Measurements from ENCODE around the gene SLC35E3.
A peak's percentile ranks its signal among the peaks of the same experiment; 100 is the strongest.
"Not testable (repeated sequence)": the region's sequence is repeated elsewhere in the genome, so short reads cannot be mapped to it uniquely, and the experiment has no call there.

SLC35E3 gene

DNA sequence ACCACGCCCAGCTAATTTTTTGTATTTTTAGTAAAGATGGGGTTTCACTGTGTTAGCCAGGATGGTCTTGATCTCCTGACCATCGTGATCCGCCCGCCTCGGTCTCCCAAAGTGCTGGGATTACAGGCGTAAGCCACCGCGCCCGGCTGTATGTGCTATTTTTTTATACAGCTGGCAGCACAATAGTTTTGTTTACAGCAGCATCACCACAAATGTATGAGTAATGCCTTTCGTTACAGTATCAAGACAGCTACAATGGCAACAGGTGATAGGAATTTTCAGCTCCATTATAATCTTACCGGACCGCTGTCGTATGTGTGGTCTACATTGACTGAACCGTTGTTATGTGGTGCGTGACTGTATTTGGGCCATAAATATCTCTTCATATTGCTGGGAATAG, 50.4 kb downstream of the SLC35E3 start:
- no peak for DNase-seq

DNA sequence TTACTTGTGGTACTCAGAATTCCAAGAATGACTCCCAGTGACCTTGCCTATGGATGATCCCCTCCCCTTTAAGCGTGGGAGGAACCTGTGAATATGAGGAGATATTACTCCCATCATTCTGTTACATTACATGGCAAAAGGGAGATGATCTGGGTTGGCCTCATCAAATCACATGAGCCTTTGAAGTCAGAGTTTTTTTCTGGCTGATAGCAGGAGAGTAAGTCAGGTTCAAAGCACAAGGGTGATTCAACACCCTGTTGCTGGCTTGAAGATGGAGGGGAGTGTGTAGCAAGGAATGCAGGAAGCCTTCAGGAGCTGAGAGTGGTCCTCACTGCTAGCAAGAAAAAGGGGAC, 52.9 kb downstream of the SLC35E3 start:
- no peak for DNase-seq

DNA sequence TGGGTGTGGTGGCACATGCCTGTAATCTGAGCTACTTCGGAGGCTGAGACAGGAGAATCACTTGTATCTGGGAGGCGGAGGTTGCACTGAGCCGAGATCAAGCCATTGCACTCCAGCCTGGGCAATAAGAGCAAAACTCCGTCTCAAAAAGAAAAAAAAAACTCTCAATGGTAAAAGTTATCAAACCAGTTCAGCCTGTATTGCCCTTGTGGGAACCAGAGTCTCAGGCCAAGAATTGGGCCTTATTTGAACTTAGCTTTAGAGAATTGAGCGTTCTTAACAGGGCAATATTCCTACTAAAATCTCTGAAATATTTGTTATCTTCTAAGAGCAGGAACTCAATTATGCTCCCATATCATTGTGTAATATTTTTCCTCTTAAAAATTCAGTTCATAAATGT, 54.3 kb downstream of the SLC35E3 start:
- no peak for DNase-seq

DNA sequence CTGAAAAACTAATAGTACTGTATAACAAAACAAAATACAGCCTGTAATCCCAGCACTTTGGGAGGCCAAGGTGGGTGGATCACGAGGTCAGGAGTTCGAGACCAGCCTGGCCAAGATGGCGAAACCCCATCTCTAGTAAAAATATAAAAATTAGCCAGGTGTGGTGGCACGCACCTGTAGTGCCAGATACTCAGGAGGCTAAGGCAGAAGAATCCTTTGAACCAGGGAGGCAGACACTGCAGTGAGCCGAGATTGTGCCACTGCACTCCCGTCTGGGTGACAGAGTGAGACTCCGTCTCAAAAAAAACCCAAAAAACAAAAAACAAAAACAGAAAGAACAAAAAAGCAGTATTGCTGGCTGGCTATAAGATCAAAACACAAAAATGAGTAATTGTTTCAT, 55.1 kb downstream of the SLC35E3 start:
- DNase-seq = not testable (repeated sequence)

DNA sequence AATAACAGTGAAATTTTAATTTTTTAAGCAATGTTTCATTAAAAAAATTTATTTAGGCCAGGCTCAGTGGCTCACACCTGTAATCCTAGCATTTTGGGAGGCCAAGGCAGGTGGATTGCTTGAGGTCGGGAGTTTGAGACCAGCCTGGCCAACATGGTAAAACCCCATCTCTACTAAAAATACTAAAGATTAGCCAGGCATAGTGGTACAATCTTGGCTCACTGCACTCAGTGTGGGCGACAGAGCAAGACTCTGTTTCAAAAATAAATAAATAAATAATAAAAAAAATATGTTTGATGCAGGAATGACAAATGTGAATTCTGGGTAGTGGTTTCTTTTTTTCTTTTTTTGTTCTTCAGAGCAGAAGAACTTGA, 56.4 kb downstream of the SLC35E3 start:
- DNase-seq = not testable (repeated sequence)

DNA sequence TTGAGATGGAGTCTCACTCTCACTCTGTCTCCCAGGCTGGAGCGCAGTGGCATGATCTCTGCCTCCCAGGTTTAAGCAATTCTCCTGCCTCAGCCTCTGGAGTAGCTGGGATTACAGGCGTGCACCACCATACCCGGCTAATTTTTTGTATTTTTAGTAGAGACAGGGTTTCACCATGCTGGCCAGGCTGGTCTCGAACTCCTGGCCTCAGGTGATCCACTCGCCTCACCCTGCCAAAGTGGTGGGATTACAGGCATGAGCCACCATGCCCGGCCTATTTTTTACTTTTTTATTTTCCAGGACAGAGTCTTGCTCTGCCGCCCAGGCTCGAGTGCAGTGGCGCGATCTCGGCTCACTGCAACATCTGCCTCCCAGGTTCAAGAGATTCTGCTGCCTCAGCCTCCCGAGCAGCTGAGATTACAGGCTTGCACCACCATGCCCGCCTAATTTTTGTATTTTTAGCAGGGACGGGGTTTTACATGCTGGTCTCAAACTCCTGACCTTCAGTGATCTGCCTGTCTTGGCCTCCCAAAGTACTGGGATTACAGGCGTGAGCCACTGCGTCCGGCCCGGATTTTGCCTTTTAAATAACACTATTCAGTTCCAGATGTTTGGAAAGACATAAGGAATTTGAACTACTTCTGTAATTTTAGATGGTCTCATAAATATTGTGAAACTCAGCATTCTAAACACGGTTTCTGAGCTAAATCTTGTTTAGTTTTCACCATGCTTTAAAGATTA, 57.1 kb downstream of the SLC35E3 start:
- DNase-seq = not testable (repeated sequence)

DNA sequence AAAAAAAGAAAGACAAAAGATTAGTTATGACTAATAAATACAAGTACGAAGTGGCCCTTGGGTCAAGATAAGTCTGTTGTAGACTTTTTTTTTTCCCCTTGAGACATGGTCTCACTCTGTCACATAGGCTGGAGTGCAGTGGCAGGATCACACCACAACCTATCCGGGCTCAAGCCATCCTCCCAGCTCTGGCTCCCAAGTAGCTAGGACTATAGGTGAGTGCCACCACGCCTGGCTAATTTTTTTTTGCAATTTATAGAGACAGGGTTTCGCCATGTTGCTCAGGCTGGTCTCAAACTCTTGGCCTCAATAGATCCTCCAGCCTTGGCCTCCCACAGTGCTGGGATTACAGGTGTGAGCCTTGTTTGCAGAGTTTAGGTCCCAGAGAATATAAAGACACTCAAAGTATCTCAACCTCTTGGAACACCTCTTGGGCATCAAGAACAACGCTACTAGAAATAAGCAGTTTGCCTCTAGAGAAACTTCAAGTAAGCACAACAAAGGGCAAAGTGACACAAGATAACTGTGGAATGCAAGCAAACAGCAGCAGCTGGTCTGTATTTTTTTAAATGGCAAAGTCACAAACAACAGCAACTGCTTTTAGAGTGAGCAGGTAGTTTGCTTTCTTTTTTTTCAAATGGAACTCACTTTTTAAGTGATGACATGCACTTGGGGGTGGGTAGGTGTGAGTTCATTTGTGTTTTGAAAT, 58.1 kb downstream of the SLC35E3 start:
- no peak for DNase-seq

DNA sequence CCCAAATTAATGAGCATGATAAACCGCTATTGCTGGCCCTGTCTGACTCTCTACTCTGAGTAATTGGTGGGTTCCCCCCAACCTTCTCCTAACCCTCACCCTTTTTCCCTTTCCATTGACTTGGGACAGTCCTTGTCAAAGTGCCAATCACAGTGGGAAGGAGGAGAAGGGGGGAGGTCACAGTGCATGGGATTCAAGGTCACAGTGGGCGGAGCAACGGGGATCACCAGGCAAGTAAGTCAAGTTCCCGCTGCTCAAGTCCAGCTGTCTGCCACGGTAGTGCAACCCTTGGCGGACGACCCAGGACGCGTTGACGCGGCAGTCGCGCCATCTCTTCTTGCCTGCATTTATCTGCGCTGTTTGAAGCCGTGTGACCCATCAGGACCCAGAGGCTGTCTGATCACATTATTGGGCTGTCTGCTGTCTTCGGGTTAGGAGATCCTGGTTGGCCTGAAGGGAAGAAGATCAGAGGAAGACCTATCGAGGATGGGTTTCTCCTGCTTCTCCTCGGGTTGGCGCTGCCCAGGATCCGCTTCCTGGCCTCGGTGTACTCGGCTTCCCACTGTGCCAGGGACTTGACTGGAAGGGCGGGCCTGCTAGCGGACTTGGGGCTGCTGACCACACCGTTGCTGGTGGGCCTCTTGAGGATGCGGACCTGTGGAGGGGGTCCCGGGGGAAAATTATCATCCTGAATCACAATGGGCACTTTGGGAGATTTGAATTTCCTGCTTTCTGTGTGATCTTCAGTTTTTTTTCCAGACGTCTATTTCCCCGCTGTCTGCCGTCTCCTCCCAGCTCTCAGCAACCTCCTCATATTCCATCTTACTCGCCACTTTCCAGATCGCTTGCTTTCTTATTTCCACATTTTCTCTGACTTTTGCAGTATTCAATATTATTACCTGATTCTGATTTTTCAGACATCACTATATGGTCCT, 58.9 kb downstream of the SLC35E3 start:
- no peak for DNase-seq

DNA sequence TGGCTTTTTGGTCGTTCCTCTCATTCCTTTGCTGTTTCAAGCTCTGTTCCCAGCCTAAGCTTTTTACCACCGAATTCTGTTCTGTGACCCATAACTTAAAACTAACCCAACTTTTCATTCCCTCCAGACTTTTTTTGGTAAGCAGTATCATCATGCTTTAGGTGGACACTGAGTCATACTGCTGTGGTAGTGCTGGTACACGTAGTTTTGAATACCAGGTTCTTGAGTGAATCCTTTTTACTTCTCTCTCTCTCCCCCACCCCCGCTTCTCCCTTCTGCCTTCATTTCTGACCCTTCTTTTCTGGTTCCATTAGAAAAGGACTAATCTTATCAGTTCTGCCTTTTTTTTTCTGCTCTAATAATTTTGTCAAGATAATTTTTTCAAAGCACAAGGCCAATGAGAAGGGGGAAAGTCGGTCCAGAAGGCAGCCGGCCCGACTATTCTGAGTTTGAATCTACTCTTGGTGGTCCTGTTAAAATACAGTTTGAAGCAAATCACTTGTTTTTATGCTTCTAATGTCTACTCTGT, 59.7 kb downstream of the SLC35E3 start:
- no peak for DNase-seq

DNA sequence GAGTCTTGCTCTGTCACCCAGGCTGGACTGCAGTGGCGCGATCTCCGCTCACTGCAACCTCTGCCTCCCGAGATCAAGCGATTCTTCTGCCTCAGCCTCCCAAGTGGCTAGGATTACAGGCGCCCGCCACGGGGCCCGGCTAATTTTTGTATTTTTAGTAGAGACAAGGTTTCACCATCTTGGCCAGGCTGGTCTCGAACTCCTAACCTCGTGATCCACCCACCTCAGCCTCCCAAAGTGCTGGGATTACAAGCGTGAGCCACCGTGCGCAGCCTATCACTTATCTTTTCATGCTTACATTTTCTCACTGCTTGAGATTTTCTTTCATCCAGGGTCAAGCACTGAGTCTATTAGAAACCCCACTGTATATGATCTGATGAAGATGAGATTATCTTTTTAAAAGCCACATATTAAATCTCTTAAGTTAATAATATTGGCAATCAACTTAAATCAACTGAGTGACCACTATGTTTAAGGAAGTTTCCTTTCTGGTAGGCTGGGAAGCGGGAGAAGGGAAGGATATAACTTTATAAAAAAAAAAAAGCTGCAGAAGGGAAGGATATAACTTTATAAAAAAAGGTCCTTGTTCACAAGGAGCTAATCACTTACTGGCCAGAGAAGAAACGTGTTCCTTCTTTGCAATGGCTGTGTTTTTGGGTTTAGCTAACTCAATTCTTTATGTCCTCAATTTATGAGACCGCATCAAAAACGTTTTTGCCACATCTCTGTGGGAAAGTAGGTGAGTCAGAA, 60.7 kb downstream of the SLC35E3 start:
- DNase-seq = no peak

DNA sequence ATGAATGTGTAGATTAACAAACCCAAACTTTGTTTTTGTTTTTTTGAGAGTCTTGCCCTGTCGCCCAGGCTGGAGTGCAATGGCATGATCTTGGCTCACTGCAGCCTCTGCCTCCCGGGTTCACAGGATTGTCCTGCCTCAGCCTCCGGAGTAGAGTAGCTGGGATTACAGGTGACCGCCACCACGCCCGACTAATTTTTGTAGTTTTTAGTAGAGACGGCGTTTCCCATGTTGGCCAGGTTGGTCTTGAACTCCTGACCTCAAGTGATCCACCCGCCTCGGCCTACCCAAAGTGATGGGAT, 61.2 kb downstream of the SLC35E3 start:
- not testable (repeated sequence) for DNase-seq

DNA sequence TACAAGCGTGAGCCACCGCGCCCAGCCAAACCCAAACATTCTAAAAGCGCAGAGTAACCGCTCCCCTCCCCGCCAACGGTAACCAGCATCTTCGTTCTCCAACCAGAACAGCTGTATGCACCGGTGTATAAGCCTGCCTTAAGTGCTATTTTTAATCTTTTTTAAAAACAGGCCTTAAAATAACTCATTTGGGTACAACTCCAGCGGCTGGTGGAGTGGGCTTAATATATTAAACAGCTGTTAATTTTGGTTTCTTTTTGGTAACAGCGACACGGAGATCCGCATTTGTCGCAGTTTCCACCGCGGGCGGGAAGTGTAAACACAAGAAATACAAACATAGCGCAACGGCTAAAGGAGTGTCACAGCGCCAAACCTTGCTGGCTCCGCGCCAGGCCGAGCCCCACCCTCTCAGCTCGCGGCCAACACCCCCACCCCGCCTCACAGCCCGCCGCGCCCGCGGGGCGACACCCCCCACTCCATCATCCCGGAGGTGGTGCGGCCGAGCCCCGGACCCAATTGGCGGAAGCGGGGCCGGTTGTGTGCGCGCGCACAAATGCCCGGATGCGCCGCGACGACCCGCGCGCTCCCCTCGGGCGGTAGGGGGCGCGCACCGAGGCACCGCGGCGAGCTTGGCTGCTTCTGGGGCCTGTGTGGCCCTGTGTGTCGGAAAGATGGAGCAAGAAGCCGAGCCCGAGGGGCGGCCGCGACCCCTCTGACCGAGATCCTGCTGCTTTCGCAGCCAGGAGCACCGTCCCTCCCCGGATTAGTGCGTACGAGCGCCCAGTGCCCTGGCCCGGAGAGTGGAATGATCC, 61.8 kb downstream of the SLC35E3 start, which contains the start of gene MDM2:
Gene MDM2 (plus strand): TSS at position 602 of the 812 bp plus-strand sequence. CDS start 301 bp downstream, outside the sequence.
- DNase-seq = peak; percentile 95

DNA sequence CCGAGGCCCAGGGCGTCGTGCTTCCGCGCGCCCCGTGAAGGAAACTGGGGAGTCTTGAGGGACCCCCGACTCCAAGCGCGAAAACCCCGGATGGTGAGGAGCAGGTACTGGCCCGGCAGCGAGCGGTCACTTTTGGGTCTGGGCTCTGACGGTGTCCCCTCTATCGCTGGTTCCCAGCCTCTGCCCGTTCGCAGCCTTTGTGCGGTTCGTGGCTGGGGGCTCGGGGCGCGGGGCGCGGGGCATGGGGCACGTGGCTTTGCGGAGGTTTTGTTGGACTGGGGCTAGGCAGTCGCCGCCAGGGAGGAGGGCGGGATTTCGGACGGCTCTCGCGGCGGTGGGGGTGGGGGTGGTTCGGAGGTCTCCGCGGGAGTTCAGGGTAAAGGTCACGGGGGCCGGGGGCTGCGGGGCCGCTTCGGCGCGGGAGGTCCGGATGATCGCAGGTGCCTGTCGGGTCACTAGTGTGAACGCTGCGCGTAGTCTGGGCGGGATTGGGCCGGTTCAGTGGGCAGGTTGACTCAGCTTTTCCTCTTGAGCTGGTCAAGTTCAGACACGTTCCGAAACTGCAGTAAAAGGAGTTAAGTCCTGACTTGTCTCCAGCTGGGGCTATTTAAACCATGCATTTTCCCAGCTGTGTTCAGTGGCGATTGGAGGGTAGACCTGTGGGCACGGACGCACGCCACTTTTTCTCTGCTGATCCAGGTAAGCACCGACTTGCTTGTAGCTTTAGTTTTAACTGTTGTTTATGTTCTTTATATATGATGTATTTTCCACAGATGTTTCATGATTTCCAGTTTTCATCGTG, 62.6 kb downstream of the SLC35E3 start:
- DNase-seq = peak; percentile 78

DNA sequence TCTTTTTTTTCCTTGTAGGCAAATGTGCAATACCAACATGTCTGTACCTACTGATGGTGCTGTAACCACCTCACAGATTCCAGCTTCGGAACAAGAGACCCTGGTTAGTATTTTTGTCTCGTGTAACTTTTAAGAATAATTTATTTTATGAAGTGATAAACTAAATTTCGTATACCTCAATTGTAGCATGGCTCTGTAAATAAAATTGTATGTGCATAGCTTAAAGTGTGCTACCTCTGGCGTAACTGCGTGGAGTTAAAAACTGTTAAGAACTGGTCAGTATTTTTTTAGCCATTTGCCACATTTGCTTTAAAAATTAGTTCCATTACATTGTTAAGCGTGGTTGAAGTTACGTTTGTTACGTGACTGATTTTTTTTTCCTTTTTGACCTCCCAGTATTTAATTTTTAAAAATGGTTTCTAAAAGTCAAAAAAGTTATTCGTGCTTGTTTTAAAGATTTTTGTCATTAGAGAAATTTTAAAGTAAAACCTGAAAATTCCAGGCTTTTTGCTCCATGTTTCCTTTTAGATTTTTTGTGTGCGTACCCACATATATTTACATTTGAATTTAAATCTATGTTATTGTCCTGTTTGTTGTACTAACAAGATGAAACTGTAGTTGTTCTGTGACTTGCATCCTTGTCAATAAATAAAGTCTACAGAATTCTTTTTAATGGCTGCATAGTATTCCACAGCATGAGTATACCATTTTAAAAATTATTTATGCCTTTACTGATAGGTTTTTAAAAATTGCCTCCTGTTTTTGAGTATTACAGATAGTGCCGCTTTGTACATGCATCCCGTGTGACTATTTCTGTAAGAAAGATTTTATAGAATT, 63.4 kb downstream of the SLC35E3 start:
- no peak for DNase-seq

DNA sequence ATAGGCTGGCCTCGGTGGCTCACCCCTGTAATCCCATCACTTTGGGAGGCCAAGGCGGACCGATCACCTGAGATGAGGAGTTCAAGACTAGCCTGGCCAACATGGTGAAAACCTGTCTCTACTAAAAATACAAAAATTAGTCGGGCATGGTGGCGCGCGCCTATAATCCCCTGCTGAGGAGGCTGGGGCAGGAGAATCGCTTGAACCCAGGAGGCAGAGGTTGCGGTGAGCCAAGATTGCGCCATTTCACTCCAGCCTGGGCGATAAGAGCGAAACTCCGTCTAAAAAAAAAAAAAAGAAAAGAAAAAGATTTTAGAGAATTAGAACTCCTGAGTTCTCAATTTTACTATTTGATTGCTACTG, 64.0 kb downstream of the SLC35E3 start:
- not testable (repeated sequence) for DNase-seq

DNA sequence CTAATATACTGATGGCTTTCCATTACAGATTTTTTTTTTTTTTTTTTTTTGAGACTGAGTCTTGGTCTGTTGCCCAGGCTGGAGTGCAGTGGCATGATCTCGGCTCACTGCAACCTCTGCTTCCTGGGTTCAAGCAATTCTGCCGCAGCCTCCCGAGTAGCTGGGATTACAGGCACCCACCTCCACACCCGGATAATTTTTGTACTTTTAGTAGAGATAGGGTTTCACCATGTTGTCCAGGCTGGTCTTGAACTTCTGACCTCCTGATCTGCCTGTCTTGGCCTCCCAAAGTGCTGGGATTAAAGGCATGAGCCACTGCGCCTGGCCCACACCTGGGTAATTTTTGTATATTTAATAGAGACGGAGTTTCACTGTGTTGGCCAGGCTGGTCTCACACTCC, 65.6 kb downstream of the SLC35E3 start:
- DNase-seq = not testable (repeated sequence)

DNA sequence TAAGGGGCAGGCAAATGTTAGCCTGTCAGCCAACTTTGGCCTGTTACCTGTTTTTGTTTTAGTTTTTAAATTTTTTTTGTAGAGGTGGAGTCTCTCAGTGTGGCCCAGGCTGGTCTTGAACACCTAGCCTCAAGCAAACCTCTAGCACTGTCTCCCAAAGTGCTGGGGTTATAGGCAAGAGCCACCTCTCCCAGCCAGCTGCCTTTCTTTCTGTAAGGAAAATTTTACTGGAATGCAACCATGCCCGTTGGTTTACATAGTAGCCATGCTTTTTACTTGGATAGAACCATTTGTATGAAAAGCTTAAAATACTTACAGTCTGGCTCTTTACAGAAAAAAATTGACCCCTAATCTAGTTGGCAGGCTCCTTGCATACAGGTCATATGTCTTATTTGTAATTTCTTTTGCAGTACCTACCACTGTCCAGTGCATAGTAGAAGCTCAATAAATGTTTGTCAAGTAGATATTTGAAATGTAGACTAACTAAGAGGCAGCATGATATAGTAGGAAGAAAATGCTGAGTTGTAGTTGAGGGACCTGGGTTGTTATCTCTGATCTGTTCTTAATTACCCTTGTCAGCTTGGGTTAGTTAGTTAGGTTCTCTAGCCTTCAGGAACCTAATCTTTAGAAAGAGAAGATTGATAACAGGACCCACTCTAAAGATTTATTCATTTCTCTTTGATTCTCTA, 66.7 kb downstream of the SLC35E3 start:
- no peak for DNase-seq

DNA sequence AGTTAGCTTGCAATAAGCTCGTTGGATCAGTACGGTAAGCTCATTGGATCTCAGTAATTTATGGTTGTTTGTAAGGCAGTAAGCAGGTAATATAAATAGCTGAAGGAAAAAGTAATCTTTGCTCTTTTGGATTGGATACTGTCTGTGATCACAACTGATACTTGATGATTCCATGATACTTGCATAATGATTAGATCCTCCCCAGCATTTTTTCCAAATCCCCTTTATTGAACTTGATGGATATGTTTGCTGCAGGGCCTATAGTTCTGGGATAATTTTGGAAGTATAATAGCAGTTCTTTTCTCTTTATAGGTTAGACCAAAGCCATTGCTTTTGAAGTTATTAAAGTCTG, 67.2 kb downstream of the SLC35E3 start:
- DNase-seq = no peak

DNA sequence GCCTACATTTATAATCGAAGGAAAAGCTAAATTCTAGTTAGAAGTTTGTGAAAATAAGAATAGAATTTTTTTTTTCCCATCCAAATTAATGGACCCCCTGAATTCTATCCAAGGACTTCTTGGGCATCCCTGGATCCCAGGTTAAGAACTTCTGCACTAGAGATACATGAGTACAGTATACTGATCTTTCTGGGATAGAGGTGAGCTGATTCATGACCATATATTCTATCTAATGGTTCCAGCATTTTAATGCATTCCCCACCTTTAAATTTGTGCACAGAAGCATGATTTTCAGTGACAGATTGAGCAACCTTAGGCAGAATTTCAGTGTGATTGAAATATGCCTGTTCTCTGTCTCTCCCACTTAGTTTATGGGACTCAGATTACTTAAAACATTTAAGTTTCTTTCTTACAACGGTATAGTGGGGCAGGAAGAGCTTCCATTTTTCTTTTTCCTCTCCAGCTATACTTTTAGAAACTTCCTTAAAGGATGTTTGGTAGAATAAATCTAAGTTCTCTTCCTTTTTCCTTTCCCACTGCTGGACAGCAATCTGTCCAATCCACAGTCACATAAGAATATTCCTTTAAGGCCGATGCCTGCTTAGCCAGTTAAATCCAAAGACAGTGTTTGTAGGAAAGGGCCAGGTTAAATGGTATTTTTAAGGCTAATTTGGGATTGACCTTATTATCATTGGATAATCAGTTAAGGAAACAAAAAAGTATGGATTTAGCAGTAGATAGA, 68.7 kb downstream of the SLC35E3 start:
- no peak for DNase-seq
